ENCODE data around the gene ITCH.
"Not testable (repeated sequence)": the region's sequence is repeated elsewhere in the genome, so short reads cannot be mapped to it uniquely, and the experiment has no call there.

ITCH gene

DNA sequence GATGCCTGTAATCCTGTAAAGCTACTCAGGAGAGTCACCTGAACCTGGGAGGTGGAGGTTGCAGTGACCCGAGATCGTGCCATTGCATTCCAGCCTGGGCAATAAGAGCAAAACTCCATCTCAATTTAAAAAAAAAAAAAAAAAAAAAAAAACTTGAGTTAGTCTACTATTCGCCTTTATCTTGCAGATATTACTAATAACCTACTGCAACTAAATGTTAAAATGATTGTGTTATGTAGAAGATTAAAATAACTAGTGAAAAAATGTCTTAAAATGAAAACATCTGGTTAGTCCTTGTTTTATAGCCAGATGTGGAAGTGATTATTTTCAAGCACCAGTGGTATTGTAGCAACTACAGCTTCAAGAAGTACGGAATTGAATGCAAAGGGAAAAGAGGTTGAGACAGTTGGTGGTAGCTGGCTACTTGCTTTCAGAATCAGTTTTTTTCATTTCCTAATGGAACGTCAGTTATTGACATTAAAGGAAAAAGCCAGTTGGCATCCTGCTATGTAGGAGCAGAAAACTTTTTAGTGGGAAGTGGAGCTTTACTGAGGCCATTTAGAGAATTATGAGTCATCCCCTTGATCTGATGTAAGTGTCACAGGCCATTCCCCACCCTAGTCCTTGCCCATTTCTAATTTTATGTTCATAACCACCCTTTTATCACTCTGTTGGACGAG lies 109.3 kb downstream of the ITCH start:
- DNase-seq: no peak

DNA sequence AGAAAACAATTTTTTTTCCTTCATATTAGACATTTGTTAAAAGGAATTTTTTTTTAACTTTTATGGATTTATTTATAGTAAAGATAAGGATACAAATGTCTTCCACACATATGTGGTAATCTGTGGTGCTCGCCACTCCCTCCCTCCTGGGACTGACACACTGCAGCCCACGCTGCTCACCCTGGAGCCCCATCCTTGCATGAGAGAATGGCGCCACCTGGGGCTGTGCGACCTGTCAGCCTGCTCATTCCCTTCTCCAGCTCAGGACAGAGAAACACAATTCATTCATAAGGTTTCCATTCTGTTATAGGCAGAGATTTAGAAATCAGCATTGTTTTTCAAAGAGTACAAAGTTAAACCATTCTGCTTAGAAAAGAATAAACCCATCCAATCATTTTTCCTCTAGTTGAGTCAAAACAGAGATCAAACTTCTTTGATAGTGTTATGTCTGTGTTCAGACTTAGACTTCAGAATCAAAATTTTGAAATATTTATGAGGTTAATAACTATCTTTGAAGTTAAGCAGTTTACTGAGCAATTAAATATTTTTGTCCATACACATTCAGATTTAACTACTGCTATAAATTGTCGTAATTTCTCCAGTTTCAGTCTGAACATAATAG lies 110.3 kb downstream of the ITCH start:
- DNase-seq: peak; percentile 69

DNA sequence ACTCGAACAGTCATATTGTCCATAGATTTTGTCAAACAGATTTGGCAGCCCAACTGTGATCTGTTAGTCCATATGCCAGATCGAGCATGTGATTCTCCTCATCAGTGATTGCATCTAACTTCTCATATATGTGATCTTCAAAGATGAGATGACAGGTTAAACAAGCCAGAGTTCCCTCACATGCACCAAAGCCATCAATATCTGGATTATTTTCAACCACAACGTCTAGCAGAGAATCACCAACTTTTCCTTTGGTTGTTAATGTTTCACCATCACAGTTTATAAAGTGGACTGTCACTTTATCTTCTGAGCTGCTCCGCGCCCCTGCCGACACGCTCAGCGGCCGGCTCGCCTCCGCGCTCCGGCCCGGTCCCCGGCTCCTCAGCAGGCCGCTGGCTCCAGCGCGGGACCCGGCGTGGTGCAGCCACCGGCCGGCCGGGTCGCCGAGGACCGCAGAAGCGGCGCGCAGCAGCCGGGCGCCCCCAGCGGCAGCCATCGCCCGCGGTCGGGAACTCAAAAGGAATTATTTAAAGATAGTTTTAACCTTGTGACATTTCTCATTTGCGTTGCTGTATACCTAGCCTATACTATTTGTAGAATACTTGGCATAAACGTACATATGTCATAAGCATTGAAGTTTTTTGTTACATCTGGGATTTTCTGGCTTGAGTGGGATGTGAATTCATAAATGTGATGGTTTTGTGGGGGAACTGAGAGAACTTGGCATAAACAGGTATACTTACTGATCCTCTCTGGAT lies 113.1 kb downstream of the ITCH start:
- DNase-seq: peak; percentile 55

DNA sequence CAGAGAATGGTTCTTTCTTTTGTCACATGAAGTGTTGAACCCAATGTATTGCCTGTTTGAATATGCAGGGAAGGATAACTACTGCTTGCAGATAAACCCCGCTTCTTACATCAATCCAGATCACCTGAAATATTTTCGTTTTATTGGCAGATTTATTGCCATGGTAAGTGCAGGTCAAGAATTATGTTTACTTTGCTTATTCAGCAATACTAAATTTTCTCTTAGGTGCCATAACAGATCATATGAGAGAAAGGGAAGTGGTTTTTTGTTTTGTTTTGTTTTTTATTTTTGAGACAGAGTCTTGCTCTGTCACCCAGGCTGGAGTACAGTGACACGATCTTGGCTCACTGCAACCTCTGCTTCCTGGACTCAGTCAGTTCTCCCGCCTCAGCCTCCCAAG lies 116.6 kb downstream of the ITCH start:
- DNase-seq: no peak

DNA sequence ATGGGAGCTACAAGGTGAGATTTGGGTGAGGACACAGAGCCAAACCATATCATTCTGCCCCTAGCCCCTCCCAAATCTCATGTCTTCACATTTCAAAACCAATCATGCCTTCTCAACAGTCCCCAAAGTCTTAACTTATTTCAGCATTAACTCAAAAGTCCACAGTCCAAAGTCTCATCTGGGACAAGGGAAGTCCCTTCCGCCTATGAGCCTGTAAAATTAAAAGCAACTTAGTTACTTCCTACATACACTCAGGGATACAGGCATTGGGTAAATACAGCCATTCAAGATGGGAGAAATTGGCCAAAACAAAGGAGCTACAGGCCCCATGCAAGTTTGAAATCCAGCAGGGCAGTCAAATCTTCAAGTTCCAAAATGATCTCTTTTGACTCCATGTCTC lies 119.1 kb downstream of the ITCH start:
- not testable (repeated sequence) for DNase-seq

DNA sequence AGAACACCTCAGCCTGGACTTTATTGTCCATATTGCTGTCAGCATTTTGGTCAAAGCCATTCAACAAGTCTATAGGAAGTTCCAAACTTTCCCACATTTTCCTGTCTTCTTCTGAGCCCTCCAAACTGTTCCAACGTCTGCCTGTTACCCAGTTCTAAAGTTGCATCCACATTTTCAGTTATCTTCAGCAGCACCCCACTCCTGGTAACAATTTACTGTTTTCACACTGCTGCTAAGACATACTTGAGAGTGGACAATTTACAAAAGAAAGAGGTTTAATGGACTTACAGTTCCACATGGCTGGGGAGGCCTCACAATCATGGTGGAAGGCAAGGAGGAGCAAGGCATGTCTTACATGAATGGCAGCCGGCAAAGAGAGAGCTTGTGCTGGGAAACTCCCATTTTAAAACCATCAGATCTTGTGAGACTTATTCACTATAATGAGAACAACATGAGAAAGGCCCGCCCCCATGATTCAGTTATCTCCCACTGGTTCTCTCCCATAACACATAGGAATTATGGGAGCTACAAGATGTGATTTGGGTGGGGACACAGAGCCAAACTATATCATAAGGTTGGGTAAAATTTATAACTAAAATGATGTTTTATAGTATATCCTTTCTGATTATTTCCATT lies 120.6 kb downstream of the ITCH start:
- not testable (repeated sequence) for DNase-seq

DNA sequence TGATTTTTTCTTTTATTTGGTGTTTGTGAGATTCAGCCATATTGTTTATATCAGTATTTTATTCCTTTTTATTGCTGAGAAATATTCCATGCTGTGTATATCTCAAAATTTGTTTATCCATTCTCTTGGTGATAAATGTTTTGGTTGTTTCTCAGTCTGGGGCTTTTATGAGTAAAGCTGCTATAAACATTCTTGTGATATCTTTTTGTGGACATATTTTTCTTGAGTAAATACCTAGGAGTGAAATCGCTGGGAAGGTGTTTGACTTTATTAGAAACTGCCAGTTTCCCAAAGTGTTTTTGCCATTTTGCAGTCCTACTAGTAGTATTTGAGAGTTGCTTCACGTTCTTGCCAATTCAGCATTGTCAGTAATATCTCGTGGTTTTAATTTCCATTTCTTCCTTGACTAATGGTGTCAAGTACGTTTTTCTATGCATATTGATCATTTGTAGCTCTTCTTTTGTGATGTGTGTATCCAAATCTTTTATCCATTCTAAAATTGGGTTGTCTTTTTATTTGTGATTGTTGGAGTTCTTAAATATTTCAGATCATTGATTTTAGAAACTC lies 122.1 kb downstream of the ITCH start:
- DNase-seq: no peak

DNA sequence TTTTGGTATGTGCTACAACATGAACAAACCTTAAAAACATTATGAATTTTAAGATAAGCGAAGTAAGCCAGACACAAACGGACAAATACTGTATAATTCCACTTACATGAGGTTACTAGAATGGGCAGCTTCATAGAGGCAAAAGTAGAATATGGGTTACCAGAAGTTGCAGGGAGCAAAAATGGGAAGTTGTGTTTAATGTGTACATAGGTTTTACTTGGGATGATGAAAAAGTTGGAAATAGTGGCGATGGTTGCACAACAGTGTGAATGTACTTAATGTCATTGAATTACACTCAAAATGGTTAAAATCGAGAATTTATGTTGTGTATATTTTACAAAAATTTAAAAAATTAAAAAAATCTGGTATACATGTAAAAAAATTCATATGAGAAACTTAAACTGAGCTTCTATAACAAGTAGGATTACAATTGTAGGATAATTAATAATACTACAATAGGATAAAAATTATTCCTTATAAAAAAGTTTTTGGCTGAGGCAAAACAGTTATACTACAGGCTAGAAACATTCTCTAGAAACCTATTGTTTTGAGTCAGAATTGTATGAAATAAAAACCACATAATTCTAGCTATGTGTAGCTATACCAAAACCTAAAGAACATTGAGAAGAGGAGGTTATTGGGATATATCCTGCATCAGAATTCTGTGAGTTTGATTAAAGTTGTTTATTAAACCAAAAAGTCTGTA lies 128.3 kb downstream of the ITCH start:
- no peak for DNase-seq

DNA sequence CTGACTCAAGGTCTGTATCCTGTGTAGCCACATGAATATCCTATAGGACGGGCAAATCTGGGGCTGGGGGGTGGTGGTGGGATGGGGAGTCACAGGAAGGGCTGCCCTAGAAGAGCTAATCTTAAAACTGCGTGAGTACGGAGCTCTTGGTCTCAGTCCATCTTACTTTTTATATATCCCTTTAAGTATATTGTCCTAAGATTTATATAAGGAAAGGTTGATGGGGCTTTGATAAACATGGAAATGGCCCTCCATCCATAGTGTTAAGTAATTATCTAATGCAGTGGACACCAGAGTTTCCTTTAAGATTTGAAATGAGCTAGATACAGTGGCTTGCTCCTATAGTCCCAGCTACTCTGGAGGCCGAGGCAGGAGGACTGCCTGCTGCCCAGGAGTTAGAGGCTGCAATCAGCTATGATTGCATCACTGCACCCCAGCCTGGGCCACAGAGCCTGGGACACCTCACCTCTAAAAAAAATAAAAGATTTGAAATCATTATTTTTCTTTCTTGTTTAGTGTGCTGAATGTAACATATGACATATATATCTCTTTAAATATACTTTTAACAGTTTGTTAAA lies 128.9 kb downstream of the ITCH start:
- DNase-seq: no peak

DNA sequence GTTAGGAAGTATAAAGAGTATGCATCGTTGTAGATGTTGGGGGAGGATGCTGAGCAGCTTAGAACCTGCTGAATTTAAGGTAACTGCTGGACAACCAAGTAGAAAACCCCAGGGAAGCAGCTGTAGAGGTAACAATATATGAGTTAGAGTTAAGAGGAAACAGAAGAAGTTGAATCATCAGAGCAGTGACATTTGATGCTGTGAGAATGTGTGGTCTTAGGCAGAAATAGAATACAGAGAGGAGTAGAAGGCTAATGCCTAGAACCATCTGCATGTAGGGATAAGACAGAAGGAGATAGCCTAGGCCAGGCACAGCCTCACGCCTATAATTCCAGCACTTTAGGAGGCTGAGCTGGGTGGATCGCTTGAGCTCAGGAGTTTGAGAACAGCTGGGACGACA lies 130.6 kb downstream of the ITCH start:
- no peak for DNase-seq

DNA sequence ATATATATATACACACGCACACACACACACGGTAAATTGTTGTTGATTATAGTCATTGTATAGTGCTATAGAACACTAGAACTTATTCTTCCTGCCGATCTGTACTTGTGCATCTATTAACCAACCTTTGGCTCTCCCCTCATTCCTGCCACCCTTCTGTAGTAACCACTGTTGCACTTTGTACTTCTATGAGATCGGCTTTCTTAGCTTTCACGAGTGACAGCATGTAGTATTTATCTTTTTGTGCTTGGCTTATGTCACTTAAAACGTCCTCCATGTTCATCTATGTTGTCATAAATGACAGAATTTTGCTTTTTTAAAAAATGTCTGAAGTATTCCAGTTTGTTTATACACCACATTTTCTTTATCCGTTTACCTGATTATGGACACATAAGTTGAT lies 132.2 kb downstream of the ITCH start:
- no peak for DNase-seq

DNA sequence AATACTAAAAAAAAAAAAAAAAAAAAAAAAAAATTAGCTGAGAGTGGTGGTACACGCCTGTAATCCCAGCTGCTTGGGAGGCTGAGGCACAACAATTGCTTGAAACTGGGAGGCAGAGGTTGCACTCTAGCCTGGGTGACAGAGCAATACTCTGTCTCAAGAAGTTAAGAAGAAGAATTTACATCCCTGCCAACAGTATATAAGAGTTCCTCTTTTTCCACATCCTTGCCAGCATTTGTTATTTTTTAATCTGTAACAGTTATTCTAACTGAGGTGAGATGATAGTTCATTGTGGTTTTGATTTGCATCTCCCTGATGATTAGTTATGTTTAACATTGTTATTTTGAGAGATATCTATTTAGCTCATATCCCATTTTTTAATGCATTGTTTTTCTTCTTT lies 132.8 kb downstream of the ITCH start:
- DNase-seq: no peak

DNA sequence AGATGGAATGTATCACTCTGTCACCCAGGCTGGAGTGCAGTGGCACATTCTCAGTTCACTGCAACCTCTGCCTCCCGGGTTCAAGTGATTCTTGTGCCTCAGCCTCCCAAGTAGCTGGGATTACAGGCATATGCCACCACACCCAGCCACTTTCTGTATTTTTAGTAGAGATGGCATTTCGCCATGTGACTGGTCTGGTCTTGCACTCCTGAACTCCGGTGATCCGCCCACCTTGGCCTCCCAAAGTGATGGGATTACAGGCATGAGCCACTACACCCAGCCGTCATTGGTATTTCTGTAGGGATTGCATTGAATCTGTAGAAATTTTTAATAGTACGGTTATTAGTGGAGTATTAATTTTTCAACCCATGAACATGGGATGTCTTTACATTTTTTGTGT lies 134.5 kb downstream of the ITCH start:
- DNase-seq: not testable (repeated sequence)

DNA sequence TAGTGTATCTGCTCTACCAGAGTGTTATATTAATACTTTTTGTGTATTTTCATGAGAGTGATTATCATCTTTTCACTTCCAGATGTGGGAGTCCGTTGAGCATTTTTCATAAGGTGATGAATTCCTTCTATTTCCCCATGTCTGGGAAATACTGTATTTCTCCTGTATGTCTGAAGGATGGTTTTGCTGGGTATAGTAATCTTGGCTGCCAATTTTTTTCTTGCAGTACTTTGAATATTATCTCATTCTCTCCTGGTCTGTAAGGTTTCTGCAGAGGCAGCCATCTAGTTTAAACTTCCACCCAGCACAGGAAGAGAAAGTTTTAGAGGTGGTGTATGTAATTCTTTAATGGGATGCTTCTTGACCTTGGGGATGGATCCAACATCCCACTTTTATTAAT lies 137.8 kb downstream of the ITCH start:
- no peak for DNase-seq

DNA sequence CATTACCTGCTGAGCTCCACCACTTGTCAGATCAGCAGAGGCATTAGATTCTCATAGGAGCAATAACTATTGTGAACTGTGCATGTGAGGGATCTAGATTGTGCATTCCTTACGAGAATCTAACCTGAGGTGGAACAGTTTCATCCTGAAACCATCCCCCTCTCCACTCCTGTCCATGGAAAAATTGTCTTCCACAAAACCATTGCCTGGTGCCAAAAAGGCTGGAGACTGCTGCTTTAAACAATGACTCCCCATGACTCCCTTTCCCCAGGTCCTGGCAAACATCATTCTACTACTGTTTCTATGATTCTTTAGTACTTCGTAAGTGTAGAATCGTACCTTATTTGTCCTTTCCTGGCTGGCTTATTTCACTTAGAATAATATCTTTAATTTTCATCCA lies 143.4 kb downstream of the ITCH start:
- no peak for DNase-seq

DNA sequence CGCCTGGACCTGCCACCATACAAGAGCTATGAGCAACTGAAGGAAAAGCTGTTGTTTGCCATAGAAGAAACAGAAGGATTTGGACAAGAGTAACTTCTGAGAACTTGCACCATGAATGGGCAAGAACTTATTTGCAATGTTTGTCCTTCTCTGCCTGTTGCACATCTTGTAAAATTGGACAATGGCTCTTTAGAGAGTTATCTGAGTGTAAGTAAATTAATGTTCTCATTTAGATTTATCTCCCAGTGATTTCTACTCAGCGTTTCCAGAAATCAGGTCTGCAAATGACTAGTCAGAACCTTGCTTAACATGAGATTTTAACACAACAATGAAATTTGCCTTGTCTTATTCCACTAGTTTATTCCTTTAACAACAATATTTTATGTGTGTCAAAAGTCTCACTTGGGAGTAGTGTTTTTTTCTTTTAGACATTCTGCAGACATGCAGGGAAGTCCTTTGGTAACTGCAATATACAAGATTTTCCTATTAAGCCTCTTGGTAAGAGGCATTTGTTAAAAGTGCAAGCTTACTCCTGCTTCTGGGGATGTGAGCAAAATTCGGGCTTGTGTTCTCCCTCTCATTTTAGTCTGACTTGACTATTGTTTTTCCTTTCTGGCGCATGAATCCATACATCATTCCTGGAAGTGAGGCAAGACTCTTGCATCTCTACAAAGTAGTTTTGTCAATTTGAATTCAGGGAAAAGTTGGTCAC lies 144.8 kb downstream of the ITCH start:
- DNase-seq: no peak

DNA sequence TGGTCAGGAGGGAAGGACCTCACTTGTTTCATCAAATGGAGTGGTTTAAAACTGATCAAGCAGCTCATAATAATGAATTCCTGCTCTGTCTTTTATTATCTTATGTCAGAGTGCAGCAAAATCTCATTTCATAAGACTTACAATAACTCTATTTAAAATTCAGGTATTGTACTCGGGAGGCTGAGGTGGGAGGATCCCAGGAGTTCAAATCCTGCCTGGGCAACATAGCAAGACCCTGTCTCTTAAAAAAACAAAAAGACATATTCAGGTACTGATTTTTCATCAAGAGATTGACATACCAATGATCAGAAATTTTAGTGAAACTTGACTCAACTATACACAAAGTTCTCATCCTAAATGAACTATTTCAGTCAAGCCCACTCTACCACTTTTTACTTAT lies 147.5 kb downstream of the ITCH start:
- DNase-seq: no peak

DNA sequence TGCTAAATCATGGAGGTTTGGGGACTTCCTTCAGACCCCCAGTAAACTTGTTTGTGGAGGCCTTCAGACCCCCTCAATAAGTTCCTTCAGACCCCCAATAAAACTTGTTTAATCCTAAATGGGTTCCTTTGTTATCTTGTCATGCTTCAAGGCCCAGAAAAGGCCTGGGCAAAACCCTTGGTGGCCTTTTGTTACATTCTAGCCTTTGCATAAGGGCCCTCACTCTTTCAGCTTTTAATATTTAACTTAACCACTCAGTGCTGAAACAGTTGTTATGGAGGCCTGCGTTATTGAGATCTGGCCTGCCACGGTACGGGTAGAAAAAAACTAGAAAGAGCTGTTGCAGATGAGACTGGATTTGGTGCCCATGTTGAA lies 148.8 kb downstream of the ITCH start:
- no peak for DNase-seq

DNA sequence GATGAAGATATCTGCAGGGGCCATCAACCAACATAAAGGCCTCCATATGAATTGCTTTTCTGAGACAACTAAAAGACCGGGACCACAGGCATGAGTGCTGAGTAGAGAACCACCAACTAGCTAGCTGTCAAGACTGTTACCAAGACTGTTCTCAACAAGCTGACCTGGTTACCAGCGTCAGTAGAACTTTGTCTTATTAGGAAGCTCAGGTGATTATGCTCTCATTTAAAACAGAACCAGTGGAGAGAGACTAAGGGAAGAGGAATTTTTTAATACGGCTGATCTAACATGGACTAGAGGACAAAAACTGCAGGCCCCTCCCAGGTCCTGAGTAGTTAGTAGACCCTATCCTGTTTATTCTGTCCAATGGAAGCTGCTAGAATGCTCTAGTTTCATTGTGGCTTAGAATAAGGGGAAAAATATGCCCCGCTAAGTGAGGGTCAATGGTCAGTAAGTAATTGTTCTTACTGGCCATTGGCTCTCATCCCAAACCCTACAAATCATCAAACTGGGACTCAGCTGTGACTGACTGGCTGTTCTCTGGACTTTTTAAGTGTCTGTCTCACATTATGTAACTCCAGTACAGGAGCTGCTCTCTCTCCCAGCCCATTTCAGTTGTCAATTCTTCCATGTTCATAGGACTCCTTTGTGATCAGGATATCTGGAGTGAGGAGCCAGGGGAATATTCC lies 149.3 kb downstream of the ITCH start:
- no peak for DNase-seq

DNA sequence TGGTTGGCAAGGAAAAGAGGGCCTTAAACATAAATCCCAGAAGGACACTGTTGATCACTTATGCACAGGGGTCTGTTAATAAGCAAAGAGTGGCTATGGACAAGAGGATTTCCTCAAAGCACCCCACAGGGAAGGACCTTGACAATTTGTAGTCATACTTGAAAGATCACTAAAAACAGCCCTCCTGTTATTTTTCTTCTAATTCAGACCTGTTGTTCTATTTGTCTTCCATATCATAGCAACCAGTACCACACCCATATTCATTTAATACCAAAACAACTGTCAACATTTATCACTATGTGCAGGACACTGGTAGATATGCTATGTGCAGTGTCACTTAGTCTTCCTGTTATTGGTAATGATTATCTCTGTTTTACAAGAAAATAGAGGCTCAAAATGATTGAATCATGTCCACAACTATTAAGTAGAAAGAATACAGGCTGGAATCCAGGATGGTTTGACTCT lies 149.9 kb downstream of the ITCH start:
- no peak for DNase-seq

DNA sequence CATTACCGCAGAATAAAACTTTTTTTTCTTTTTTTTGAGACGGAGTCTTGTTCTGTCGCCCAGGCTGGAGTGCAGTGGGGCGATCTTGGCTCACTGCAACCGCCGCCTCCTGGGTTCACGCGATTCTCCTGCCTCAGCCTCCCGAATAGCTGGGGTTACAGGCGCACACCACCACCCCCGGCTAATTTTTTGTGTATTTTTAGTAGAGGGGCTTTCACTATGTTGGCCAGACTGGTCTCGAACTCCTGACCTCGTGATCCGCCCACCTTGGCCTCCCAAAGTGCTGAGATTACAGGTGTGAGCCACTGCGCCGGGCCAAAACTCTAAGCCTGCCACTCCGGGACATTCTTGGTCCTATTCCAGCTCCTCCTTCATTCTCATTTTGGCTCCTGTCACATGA lies 151.0 kb downstream of the ITCH start:
- DNase-seq: not testable (repeated sequence)
